COR-L47 (cell line): ENCODE results near the gene SNAP29.
"Not testable (repeated sequence)": the region's sequence is repeated elsewhere in the genome, so short reads cannot be mapped to it uniquely, and the experiment has no call there.

ENCODE experiments used
- DNase-seq: peaks from one replicate; lab custom pipeline; 2025; lab: John Stamatoyannopoulos, UW

The SNAP29 gene

DNA sequence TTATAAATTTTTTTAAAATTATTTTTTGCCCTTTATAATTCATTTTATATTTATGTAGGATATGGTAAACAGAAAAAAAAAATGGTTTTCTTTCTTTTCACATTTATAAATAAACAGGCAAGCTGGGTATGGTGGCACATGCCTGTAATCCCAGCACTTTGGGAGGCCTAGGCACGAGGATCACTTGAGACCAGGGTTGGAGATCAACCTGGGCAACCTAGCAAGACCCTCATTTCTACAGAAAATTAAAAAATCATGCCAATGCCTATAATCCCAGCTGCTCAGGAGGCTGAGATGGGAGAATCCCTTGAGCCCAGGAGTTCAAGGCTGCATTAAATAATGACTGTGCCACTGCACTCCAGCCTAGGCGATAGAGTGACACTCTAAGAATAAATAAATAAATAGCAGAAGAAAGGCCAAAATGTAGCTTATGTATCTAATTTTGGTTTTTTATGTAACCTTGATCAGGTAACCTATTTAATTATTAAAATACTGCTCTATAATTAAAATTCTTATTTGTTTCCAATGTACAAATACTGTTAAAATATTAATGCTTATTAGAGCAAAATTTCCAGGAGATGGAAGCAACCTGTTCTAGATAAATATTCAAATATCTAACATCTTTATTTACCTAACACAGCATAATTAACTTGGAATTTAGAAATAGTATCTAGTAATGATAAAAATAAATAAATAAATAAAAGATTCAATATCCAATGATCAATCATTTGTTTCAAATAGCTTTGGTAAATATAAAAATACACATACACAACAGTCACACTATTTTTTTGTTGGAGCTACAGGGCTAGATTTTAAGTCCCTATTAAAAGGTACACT is 21.6 kb upstream of the SNAP29 start:
- no peak for DNase-seq

DNA sequence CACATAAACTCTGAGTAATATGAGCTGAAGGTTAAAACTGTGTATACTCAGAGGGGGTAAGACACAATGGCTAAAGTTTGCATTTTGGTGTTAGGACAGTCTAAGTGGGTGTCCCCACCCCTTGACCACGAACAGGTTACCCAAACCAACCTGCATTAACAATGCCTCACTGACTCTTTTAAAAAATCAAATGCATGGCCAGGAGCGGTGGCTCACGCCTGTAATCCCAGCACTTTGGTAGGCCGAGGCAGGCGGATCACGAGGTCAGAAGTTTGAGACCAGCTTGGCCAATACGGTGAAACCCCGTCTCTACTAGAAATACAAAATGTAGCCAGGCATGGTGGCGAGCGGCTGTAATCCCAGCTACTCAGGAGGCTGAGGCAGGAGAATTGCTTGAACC is 19.5 kb upstream of the SNAP29 start:
- DNase-seq, result not testable (repeated sequence)

DNA sequence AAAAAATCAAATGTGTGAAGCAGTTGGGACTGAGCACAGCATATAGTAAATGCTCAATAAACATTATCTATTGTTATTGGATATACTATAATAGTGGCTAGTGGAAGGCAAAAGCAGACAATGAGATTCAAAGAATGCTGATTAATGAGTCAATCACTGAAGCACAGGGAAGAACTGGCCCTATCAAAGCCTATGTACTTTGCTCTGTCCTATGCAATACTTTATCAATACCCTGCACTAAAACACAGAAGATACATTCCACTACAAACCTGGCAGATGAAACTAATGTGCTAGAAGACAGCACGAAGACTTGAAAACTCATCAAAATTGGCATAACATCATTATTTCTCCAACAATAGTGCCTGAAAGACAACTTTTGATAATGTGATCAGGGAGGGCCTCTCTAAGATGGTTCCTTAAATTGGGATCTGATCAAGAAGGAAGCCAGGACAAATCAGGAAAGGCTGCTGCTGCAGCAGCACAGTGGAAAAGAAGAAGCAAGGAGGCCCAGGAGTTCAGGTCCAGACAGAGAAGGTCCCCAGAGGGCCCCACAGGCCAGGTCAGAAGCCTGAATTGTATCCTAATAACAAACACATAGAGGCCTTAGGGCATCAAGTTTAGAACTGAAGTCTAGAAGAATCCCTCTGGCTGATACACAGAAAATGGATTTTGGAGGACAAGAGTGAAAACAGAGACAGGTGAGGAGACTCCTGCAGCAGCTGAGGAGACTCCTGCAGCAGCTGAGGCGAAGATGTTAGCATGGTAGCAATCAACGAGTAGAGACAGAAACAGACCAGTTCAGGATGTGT is 18.8 kb upstream of the SNAP29 start:
- no peak for DNase-seq

DNA sequence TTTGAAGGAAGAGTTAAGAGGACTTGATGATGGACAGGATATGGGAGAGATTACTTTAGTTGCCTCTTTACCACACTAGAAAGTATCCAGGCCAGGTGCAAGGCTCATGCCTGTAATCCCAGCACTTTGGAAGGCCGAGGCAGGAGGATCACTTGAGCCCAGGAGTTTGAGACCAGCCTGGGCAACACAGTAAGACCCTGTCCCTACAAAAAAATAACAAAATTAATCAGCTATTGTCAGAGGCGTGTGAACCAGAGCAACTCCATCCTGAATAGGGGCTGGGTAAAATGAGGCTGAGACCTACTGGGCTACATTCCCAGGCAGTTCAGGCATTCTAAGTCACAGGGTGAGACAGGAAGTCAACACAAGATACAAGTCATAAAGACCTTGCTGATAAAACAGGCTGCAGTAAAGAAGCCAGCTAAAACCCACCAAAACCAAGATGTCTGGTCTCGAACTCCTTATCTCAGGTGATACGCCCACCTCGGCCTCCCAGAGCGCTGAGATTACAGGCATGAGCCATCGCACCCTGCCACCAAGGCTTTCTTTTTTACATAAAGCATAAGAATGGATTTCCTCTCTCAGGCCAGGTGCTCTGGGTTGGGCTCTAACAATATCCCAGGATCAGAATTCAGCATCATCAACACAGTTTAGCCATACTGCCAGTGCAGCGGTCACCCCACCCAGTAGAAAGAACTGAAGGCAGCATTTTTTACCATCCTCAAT is 18.0 kb upstream of the SNAP29 start:
- no peak for DNase-seq

DNA sequence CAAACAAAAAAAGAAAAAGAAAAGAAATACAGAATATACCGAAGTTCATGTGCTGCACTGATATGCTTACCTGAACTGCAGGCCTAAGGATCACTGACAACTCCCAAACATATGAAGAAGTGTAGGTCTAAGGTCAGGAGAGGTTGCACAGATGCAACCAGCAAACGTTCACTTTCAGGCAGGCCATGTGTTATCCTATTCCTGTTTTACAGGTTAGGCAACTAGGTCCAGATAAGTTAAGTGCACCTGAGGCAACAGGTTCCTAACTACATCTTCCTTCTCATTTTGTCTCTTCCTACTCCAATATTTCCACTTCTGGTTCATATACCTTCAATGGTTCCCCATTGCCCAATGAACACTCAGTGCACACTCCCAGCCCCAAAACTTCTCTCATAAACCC is 15.3 kb upstream of the SNAP29 start:
- no peak for DNase-seq

DNA sequence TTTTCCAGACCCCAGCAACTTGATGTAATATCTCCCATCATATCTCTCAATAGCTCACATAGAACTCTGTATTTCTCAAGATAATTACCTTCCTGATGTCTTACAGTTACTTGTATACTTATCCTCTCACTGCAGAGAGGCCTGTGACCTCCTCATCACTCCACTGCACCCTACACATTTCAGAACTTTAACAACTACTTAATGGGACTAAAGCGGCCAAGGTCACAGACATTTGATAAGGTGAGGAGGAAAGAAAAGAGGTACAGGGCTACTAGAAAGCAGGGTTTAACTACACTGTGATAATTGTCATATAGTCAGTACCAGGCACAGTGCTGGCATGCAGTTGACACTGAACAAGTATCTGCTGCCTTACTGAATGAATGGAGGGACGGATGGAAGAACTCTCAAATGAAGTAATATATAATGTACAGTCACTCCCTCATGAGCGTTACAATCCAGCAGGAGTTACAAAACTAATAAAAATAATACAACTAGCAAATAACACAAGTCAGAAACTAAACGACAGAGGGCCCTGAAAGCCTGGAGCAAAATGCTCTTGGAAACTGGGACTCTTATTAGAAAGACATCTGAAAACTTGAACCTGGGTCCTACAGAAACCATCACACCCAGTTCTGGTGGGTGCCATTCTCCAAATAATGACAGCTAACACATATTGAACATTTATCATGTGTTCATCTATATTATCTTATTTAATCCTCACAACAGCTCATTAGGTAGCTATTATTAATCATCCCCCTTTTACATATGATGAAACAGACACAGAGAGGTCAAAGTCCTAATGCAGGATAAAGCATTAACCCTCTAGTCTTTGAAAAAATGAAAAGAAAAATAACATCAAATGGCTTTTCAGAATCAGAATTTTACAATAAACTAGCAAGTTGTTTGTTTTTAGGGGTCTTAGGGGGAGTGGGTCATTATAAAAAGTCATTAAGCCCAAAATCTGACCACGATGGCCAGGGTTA is 14.5 kb upstream of the SNAP29 start:
- no peak for DNase-seq

DNA sequence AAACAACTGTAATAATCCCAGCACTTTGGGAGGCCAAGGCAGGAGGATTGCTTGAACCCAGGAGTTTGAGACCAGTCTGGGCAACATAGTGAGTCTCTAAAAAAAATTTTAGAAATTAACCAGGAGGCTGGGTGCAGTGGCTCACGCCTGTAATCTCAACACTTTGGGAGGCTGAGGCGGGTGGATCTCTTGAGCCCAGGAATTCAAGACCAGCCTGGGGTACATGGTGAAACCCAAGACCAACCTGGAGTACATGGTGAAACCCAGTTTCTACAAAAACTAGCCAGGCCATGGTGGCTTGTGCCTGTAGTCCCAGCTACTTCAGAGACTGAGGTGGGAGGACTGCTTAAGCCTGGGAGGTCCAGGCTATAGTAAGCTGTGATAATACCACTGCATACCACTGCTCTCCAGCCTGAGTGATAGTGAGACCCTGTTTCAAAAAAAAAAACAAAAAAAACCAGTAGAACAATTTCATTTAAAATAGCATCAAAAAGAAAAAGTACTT is 11.4 kb upstream of the SNAP29 start:
- DNase-seq, result no peak

DNA sequence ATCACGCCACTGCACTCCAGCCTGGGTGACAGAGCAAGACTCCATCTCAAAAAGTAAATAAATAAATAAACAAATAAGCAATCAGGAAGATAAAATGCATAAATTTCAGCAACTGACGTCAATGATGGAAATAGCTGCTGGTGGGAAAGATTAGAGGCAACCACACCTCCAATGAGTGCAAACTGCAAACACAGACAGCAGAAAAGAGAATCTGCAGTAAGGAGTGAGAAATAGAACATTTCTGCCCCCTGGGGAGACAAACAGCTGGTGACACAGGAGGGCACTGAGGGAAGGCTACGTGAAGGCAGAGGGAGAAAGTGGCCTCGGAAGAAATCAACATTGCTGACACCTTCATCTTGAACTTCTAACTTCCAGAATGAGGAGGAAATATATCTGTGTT is 6.7 kb upstream of the SNAP29 start:
- DNase-seq, result no peak

DNA sequence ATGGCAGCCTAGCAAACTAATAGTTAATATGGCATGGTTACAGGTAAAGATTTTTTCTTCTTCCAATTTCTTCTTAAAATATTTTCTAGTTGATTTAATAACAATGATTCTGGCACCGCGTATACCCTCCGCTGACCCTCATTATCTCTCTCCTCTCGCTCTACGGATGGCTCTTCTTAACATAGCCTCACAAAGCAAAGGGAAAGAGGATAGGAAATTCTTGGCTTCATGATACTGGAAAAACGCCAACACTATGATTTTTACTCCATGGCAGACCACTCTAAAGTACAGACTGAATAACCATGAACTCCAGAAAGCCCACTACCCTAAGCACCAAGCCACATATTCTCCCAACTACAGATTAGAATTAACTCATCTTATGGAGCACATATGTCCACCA is 6.3 kb upstream of the SNAP29 start:
- no peak for DNase-seq

DNA sequence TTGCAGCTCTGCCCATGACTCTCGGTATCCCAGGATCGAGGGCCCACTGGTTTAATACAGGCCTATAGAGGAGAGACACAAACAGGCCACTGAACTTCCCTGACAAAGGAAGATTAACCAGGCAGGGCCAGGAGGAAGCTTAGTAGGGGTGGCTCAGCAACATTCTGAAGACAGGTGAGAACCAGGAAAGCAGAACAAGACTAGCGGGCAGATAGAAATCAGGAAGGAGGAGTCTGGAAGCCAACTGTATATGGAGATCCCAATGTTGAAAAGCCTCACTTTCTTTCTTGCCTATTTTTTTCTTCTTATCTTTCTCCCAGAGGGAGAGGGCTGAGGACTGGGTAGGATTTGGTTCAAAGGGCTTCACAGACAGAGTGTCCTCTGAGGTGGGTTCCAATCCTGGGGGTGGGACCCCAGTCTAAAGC is 5.6 kb upstream of the SNAP29 start:
- DNase-seq, result no peak

DNA sequence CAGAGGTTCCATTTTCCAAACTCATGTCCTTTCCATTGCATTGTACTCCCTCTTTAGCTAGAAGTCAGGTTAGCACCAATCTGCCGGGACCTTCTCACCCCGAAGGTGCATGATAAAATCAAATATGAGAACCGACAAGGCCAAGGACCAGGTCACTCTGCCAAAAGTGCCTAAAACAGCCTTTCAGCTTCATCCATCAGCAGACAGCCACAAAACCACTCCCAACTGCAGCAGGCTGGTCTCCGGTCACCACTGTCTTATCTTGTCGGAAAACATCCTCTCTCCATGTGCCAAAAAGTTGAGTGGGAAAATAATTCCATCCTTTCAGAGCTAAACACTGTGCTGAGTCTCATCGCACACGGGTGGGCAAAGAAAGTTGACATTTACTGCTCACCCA is 1.6 kb upstream of the SNAP29 start:
- DNase-seq, result no peak

DNA sequence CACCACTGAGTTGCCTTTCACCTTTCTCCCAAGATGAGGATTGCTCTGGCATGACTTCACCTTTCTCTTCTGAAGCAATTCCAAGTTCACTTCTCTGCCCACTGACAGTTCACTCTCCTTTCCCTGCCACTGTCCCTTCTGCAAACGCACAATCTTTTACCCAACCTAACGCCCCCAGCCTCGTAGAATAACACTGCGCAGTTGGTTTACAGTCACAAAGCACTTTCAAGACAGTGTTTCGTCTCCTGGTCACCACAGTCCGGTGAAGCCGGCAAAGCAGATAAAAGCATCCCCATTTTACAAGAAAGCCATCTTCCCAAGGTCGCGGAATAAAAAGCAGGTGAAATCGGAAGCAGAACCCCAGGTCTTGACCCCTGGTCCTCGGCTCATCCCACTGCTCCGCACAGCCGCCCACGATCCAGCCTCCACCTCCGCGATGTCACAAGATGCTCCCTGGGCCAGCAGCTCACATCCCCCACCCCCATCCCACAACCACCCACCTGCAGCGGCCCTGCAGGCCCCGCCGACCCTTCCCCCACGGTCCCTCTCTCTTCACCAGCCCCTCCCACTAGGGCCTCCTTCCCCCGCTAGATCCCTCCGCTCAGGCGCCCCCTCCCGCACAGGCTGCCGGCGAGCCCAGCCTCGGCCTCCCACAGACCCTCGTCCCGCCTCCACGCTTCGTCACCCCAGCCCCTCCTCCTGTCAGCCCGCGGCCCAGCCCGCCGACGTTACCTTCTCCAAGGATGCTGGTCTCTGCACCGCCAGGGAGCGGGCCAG is 781 bp upstream of the SNAP29 start:
- DNase-seq, result peak; percentile 88

DNA sequence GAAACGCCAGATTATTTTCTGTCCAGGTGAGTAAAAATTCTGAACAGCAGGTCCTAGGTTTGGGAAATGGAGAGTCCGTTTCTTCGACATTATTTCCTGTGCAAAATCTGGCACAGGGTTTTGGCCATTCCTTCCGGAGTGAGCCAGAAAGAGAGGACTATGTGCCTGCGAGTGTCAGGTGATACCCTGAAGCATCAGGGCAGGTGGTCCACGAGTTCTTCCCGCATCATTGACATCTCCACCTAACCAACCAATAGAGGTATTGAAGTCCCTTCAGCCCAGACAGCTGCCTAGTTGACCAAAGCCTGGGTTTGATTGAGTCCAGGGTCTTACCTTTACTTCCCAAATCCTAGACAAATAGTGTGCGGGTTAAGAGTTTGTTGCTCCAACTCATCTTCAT is 808 bp downstream of the SNAP29 start:
- no peak for DNase-seq

DNA sequence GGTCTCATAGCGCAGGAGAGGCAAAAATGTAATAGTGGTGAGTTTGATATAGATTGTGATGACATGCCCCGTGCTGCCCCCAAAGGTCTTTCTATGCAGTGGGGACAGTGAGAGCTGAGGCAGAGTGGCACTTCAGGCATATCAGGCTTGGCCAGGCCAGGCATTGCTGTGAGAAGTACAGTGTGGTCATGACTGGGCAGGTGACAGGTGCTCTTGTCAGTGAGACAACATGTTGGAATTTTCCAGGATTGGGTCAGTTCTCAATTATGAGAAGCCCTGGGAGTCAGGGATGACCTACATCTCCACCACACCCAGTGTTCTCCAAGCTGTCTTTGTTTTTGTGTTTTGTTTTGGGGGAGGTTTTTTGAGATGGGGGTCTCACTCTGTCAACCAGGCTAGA is 3.7 kb downstream of the SNAP29 start:
- no peak for DNase-seq

DNA sequence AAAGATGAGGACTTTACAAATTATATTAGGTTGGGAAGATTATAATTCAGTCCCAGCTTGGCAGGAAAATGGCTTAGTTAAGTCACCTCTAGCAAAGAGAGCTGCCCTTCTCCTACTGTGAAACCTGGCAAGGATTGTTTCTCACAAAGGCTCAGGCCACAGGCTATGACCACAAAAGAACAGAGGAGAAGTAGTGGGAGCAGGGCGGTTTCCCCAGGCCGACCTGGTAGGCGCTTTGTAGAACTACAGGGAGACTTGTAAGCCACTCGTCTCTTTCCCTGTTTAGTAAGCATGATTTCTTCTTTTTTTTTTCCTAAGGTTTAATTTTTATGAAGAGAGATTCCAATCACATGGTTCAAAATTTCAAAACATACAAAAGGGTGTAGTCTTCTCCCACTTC is 4.6 kb downstream of the SNAP29 start:
- no peak for DNase-seq

DNA sequence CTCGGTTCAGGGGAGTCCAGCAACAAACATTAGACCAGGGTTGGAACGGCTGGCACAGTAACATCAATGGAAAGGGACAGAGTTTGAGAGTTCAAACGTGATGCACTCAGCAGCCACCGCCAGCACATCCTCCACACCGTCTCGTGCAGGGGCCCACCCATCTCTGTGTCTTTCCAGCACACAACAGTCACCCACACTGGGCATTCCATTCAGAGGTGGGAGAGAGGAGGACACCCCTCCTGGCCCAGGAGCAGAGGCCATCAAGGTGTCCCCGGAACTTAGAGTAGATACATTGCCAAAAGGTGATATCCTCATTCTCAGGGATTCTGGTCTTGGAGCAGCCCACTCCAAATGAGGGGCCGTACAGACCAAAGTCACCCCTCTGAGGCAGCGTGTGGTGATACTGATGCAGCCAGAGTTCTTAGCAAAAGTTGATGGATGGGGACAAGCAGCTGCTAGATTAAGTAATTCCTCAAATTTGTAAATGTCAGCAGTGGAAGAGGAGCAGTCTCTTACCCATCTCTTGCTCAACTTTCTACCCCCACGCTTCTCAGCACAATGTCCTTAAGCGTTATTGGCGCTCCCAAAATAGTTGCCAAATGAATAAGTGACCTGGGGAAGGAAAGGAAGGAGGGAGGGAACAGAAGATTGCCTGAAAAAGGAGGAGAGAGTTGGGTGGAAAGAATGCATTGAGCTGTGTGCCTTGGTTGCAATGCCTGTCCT is 5.5 kb downstream of the SNAP29 start:
- DNase-seq, result no peak

DNA sequence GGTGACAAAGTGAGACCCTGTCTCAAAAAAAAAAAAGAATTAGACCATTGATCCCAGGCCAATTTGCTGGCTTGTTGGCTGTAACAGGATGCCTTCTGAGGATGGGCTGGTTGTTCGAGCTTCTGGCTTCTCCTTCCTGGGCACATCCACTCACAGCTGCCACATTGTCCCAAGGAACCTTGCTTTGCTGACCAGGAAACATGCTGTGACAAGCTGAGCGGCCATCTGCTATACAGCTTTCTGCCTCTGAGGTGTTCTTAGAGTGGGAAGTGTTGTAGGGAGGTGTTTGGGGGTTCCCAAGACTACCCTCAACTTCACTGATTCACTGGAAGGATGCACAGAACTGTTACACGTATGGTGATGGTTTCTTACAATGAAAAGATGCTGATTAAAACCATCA is 6.5 kb downstream of the SNAP29 start:
- DNase-seq, result no peak

DNA sequence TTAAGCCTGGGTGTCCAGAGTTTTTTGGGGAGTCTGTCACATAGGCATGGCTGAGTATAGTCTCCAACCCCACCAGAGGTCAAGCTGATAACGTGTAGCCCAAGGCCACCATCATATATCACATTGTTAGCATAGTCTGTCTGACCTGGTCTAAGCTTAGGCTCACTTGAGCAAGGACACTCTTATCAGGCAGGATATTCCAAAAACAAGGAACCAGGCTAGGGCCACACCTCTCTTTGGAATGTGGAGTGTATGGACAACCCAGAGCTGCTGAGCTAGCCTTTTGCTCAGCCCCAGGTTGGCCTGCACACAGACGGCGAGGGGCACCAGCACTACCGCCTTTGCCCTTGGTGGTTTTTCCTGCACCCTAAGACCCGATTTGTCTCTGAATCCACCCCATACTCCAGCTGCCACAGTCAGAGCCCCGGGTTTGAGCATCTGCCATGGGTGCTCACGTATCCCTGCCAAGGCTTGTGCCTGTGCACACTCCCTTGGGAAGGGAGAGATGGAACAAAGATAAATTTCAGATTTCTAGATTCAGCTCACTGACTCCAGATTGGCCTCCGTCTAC is 7.2 kb downstream of the SNAP29 start:
- DNase-seq, result no peak

DNA sequence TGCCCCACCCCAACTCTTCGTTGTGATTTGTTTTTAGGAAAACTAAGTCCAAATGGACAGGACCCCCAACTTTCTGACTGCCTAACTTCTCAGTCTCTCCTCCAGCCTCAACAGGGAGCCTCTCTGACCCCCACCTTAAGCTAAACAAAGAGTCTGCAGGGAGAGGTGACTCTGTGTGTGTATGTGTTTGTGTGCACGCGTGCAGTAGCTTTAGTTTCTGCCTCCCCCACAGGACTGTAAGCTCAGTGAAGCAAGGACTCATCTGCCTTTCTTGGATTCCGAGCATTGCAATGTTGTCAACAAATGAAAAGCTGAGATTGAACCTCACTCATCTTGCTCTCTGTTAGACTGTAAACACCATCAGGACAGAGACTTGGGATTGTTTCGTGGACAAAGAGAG is 7.9 kb downstream of the SNAP29 start:
- no peak for DNase-seq
